Mammary epithelial cell (primary cell): ENCODE measurements around the gene YARS2.

Source experiments
- CTCF ChIP-seq, 2 donors: IDR thresholded peaks in 1 of 2; conservative IDR thresholded peaks in 1 of 2; 2 replicates each; pipeline ENCODE4 v1.5.1; 2011 to 2012; ENCODE audit warnings: inconsistent platforms in 2 of 2, low read length in 2 of 2, mild to moderate bottlenecking in 2 of 2, control low read depth in 1 of 2, low read depth in 1 of 2; ENCODE audit not compliant: insufficient read depth in 1 of 2; ENCODE audit errors: extremely low read depth in 1 of 2
- EZH2 ChIP-seq: IDR thresholded peaks from 2 replicates; pipeline ENCODE4 v1.6.1; 2012; ENCODE audit warnings: low read length, inconsistent platforms, borderline replicate concordance

DNA sequence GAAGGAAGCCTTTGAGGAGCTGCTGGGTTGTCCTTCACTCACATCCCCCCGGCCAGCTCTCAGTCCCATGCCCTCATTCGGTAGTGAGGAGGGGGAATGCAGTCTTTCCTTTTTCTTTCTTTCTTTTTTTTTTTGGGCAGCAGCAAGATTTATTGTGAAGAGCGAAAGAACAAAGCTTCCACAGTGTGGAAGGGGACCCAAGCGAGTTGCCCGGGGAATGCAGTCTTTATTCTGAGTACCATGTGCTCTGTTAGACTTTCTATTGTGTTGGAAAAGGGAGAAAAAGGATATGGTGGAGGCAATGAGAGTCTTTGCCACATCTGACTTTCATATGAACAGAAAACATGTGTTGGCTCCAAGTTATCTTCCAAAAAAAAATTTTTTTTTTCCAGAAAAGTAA lies 29.9 kb upstream of the YARS2 start:
- TF ChIP-seq CTCF (conservative IDR thresholded peaks at IDR 0.05 in 1 of 2, IDR thresholded peaks at IDR 0.05 in 1 of 2; ENCODE audit: extremely low read depth in 1 of 2, insufficient read depth in 1 of 2, low read depth in 1 of 2, low read length in 2 of 2) (no peak), EZH2 (no peak)
